DMS79 (cell line): Measurements from ENCODE around the gene MYO9B.
"Not testable (repeated sequence)": the region's sequence is repeated elsewhere in the genome, so short reads cannot be mapped to it uniquely, and the experiment has no call there.

Experiments used
- DNase-seq: peaks from one replicate; lab custom pipeline; 2025; lab: John Stamatoyannopoulos, UW

The MYO9B gene

DNA sequence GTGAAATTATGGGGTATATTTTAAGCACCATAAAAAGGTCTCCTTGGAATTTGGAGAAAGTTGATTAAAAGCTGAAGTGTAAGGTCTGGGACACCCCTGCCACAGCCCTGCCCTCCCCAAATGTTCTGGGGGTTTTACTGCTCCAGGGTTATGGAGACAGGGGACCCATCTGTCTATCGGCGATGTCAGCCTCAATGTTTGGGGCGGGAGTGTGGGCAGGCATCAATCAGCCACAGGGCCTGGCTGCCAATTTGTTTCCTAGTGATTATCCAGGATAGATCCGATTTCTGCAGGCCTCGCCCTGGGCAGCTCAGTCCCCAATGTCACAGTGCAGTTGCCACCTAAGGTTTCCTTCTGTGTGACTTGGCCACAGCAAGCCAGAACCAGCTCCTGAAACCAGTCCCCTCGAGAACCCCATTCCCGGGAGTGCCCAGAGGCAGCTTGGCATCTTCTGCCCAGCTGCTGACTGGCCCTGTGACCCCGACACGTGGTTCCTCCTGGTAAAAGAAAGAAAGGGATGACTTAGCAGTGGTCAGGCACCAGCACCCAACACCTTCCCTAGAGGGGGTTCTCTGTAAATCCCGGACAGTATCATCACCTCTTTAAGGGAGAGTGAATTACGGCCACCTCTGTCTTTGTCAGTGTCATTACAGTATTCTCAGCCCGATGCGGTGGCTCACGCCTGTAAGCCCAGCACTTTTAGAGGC lies 41.6 kb downstream of the MYO9B start:
- DNase-seq, result no peak

DNA sequence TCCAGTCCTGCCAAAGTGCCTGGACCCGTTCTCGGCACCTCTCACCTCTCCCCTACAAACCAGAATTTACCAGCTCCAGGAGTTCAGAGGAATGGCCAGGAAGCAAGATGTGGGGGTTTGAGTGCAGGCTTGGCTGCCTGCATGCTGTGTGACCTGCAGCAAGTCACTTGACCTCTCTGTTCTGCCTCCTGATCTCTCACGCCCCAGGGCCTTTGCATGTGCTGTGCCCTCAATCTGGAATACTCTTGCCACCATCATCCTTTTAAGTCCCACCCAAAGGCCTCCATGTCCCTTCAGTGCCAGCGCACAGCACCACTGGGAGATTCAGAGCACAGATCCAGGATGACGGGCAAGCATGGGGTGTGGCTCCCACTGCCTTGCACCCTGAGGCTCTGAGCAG lies 43.4 kb downstream of the MYO9B start:
- DNase-seq, result no peak

DNA sequence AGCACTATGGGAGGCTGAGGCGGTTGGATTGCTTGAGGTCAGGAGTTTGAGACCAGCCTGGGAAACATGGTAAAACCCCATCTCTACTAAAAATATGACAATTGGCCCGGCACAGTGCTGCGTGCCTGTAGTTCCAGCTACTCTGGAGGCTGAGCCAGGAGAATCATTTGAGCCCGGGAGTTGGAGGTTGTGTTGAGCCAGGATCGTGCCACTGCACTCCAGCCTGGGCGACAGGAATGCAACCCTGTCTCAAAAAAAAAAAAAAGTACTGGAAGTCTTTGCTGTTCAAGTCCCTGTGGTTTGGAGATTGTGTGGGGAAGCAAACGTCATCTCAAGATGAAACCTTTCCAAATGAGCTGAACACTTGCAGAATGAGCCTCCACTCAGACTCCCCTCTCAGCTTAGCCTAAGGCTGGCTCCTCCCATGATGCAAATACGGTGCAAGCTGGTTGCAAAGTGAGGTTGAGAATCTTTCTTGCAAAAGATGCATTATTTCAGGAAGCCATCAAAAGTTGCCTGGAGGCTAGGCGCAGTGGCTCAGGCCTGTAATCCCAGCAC lies 46.2 kb downstream of the MYO9B start:
- DNase-seq, result no peak

DNA sequence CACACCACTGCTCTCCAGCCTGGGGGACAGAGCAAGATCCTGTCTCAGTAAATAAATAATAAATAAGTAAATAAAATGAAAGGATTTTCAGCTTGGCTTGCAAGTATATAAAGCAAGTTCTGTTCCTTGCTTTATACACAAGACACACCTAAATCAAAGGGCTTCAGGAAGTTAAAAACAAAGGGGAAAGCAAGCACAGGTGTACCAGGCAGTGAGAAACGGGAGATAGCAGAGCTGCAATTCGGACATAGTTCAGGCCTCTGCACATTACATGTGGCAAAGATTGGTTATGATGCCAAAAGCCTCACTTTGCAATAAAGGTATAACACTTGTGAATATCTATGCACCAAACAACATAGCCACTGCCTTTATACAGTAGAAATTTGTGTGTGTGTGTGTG lies 47.5 kb downstream of the MYO9B start:
- DNase-seq, result no peak

DNA sequence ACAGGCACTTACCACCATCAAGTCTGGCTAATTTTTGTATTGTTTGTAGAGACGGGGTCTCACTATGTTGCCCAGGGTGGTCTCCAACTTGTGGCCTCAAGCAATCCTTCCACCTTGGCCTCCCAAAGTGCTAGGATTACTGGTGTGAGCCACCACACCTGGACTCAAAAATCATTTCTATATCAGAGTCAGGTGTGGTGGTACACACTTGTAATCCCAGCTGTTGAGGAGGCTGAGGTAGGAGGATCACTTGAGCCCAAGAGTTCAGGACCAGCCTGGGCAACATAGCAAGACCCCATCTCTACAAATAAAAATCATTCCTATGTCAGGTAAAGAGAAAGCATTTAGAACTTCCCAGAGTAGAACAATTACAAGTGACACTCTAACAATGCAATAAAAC lies 48.4 kb downstream of the MYO9B start:
- no peak for DNase-seq

DNA sequence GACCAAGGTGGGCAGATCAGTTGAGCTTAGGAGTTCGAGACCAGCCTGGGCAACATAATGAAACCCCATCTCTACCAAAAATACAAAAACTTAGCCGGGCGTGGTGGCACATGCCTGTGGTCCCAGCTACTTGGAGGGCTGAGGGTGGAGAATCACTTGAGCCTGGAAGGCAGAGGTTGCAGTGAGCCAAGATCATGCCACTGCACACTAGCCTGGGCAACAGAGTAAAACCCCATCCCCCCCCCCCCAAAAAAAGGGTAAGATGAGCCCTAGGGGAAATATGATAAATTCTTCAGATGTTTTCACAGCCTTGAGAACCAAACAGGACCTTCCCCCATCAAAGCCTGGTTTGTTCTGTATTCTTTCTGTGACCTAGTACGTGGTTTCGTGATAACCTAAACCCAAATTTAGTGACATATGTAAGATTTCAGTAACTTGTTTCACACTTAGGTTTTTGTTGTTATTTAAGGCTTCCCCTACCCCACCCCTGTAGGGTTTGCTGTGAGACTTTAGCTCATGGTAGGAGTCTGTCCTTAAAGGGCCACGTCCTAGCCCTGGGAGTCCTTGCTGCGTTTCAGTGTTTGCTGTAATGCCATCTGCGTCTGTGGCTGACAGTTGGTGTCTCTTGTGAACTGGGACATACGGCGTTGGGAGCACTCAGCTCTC lies 49.6 kb downstream of the MYO9B start:
- no peak for DNase-seq

DNA sequence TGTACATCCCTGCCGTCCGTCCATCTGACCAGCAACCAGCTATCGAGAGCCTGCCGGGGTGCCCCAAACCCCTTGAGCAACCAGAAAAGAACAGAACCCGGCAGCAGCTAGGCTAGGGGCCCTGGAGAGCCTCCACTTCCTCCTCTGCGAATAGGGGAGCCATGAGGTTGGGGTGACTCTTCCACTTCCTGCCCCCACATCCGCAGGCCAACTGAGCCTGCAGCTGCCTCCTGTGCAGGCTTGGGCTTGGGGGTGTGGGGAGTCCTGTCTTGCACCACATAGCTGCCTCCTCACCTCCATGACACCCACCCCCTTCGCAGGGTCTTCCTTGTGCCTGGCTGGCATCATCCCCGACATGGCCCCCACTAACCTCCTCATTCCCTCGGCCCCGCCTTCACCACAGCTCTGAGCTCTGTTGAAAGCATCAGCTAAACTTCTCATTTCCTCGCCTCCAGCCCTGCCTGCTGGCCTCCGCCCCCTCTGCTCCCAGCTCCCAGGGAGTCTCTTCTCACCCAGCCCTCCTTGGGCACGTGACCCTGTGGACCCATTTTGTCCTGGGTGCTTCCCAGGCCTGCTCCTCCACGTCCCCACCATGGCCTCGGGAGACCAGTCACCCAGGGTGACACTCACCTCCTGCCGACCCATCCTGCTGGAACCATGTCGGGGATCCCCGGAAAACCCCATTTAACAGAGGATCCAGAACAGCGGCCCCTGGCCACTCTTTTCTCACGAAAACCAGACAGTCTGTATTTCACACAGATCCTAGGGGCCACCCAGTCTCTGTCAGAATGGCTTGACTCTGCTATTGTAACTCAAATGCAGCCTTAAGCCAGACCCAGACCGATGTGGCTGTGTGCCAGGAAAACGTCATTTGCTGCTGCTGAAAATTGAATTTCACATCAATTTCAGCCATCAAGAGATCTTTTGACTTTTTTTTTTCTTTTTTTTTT lies 50.4 kb downstream of the MYO9B start:
- no peak for DNase-seq

DNA sequence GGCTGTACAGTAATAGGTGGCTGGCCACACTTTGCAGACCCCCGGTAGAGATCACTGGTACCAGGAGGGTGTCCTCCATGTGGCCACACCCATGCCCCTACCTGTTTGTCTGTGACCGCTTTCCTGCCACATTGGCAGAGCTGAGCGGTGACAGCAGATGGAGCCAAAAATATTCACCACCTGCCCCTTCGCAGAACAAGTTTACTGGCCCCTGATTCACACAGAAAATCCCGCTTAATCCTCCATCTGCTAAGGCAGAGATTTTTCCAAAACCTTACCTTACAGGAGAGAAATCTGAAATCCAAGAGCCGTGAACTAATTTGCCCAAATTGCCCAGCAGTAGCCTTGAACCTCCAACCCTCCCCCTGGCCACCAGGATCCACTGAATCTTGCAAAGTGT lies 52.1 kb downstream of the MYO9B start:
- DNase-seq, result no peak

DNA sequence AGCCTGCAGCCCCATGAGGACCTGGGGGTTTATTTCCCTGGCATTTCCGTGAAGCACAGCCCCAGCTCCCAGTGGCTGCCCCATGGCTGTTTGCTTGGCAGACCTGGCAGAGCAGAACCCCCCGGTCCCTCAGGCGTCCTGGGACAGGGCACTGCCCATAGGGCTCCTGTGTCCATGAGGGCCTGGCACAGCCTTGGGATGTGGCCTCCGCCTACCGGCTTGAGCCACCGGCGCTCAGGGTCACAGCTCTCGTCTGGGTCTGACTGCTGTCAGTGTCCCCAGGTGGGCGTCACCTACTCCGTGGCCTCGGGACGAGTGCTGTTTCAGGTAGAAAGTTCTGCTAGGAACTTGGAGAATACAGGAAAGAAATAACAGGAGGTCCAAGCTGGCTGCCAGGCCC lies 52.8 kb downstream of the MYO9B start:
- no peak for DNase-seq

DNA sequence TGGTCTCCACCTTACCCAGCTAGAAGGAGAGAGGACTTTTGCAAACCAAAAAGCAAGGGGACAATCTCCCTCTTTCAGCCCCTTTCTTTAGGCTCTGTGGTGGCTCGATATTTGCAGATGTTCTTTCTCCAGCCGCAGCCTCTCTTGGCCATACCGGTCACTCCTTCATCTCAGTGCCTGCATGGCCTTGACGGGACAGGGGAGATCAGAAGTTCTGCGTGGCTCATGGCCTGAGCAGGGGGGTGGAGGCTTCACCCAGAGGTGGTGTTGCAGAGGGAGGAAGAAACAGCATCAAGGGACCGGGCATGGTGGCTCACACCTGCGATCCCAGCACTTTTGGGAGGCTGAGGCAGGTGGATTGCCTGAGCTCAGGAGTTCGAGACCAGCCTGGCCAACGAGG lies 53.2 kb downstream of the MYO9B start:
- no peak for DNase-seq

DNA sequence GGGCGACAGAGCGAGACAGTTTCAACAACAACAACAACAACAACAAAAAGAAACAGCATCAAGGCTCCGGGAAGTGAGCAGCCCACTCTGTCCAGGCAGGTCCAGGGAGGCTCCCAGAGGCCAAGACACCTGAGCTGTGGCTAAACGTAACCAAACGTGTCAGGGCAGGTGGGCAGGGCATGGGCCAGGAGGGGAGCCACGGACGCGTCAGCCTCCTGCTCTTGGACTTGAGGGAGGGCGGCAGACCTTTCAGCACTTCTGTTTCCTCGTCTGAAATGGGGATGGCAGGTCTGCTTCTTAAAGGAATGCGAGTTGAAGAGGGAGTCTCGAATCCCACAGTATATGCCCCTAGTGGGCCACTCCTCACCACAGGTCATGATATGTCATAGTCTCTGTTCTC lies 53.8 kb downstream of the MYO9B start:
- DNase-seq, result no peak

DNA sequence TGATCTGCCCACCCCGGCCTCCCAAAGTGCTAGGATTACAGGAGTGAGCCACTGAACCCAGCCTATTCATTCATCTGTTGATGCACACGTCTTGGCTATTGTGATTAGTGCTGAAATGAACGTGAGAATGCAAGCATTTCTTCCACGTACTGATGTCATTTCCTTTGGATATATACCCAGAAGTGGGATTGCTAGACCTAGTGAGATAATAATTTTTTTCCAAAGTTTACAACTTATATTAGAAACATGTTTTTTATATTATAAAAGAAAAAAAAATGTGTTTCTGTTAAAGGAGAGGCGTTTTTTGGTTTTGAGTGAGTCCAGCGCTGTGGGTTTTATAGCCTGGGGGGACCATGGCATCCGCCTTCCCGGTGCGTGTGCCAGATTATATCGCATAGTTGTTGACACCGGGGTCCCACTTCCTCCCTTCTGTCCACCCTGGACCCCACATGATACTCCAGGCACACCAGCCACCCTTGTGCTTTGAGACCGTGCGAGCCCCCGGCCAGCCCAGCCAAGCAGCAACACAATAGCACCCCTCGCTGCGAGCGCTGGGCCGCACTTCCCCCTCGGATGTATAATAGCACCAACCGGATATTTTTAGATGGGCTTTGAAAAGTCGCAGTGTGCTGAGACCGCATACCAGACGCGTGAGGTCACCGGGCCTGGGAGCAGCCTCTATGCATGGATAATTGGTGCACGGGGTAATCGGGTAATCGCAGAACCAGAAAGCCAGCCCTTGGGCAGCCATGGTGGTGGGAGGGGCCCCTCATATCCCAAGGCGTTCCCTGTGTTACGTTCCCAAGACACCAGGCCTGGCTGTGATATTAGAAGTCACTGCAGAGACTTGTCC lies 59.6 kb downstream of the MYO9B start:
- DNase-seq, result no peak

DNA sequence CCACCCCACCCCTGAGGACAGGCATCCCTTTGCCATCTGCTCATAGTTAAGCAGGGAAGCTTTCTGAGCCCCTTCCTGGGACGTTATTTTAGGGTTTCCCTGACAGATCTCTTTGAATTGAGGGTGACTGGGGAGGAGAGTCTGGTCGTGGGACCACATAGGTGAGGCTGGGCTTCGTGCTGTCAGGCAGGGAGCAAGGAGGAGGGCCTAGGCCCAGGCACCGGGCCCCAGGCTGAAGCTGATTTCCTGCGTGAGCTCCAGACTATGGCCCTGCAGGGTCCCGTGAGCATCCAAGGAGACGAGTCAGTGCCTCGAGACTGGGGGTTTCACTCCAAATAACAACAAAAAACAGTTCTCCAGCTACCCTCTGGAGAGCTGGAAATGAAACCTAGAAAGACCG lies 60.4 kb downstream of the MYO9B start:
- no peak for DNase-seq

DNA sequence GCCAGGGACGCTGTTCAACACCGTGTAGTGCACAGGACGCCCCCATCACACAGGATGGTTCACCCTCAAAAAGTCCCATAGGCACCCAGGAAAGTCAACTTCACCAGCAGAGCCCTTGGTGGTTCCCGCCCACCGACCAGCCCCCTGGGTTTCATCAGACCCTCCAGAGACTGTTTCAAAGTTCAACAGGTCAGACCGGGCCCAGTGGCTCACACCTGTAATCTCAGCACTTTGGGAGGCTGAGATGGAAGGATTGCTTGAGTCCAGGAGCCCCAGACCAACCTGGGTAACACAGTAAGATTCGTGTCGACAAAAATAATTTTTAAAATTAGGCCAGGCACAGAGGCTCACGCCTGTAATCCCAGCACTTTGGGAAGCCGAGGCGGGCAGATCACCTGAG lies 61.0 kb downstream of the MYO9B start:
- no peak for DNase-seq

DNA sequence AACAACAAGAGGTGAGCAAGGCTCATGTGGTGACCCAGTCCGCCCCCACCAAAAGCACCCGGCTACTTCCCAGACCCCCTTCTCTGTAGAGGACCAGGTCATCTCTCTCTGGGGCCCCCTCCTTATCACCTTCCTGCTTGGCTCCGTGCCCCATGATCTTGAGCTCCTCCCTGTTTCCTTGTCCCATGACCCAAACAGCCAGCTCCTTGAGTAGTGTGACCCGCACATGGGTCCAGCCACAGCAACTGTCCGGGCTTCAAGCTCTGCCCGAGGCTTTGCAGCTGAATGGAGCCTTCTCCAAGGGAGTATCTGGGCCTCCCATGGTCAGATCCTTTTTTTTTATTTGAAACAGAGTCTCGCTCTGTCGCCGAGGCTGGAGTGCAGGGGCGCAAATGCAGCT lies 61.8 kb downstream of the MYO9B start:
- no peak for DNase-seq

DNA sequence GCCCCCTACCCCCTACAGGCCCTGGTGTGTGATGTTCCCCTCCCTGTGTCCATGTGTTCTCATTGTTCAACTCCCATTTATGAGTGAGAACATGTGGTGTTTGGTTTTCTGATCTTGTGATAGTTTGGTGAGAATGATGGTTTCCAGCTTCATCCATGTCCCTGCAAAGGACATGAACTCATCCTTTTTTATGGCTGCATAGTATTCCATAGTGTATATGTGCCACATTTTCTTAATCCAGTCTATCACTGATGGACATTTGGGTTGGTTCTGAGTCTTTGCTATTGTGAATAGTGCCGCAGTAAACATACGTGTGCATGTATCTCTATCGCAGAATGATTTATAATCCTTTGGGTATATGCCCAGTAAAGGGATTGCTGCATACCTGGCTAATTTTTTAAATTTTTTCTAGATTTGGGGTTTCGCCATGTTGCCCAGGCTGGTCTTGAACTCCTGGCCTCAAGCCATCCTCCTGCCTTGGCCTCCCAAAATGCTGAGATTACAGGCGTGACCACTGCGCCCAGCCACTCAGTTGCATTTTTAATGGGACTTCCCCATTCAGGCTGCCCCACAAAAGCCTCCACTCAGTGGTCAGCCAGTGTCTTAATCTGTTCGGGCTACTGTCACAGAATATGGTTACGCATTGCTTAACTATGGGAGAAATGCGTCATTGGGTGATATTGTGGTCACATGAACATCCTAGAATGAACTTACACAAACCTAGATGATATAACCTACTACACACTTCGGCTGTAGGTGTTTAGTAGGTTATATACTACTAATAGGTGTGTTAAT lies 62.7 kb downstream of the MYO9B start:
- not testable (repeated sequence) for DNase-seq

DNA sequence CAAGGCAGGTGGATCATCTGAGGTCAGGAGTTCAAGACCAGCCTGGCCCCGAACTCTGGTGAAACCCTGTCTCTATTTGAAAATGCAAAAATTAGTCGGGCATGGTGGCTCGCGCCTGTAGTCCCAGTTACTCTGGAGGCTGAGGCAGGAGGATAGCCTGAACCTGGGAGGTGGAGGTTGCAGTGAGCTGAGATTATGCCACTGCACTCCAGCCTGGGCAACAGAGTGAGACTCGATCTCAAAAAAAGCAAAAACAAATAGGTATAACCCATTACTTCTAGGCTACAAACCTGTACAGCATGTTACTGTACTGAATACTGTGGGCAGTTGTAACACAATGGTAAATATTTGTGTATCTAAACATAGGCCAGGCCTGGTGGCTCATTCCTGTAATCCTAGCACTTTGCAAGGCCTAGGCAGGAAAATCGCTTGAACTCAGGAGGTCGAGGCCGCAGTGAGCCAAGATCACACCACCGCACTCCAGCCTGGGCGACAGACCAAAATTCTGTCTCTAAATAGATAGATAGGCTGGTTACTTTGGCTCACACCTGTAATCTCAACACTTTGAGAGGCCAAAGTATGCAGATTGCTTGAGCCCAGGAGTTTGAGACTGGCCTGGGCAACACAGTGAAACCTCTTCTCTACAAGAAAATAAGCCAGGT lies 63.5 kb downstream of the MYO9B start:
- no peak for DNase-seq

DNA sequence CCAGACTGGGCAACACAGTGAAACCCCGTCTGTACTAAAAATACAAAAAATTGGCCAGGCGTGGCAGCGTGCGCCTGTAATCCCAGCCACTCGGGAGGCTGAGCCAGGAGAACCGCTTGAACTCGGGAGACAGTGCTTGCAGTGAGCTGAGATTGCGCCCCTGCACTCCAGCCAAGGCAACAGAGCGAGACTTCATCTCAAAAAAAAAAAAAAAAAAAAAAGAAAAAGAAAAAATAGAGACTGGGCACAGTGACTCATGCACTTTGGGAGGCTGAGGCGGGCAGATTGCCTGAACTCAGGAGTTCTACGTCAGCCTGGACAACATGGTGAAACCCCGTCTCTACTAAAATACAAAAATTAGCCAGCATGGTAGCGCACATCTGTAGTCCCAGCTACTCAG lies 69.2 kb downstream of the MYO9B start:
- not testable (repeated sequence) for DNase-seq

DNA sequence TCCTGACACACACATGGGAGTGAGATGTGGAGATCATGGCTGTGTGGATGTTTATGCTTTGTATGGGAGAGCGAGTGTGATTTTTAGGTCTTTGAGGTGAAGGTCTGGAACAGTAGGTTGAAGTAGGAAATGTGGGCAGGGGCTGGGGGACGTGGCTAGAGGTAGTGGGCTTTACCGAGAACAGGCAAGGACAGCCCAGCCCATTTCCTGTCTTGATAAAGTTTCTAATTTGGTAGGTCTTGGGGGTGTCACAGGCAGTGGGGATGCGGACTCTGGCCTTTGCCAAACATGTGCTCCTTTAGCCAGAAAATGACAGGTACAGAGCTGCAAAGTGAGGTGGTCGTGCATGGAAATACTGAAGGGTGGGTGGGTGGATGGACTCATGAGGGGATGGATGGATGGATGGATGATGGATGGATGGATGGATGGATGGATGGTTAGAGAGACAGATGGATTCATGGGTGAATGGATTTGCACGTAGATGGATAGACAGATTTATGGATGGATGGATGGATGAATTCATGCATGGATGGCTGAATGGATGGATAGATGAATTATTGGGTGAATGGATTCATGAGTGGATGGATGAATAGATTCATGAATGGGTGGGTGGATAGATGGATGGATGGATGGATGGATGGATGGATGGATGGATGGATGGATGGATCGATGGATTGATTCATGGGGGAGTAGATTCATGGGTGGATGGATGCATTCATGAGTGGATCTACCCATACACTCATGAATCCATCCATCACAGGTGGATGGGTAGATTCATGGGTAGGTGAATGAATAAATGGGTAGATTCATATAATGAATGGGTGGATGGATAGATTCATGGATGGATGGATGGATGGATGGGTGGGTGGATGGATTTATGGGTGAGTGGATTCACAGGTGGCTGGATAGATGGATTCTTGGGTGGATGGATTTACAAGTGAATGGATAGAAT lies 70.2 kb downstream of the MYO9B start:
- no peak for DNase-seq
